Type B pancreatic cell (in vitro differentiated cells): ENCODE measurements around the gene YARS1. TPM values are rescaled to one million over a fixed set of nuclear protein-coding genes. Genes with fewer than 3 reads are reported as not detected.

Experiments
- DNase-seq: peaks from one replicate; pipeline ENCODE4 v3.0.0; 2021; ENCODE audit warnings: mixed read lengths; ENCODE audit not compliant: unreplicated experiment; ENCODE audit errors: extremely low spot score
- H3K27ac Mint-ChIP-seq: 2 replicates; pipeline ENCODE4 v1.8.0; 2021; ENCODE audit warnings: mild to moderate bottlenecking, mixed read lengths
- H3K27me3 Mint-ChIP-seq: 2 replicates; pipeline ENCODE4 v1.8.0; 2021; ENCODE audit warnings: mixed read lengths
- H3K36me3 Mint-ChIP-seq: 2 replicates; pipeline ENCODE4 v1.8.0; 2021; ENCODE audit warnings: mixed read lengths
- H3K4me1 Mint-ChIP-seq: one replicate; pipeline ENCODE4 v1.8.0; 2021; ENCODE audit warnings: mixed read lengths; ENCODE audit not compliant: unreplicated experiment
- H3K4me3 Mint-ChIP-seq: 2 replicates; pipeline ENCODE4 v1.8.0; 2021; ENCODE audit warnings: mild to moderate bottlenecking, mixed read lengths
- H3K9me3 Mint-ChIP-seq: 2 replicates; pipeline ENCODE4 v1.8.0; 2021; ENCODE audit warnings: mixed read lengths
- CTCF ChIP-seq: fragments of 200-600 bp; sonication (generic); conservative IDR thresholded peaks from 2 replicates; pipeline ENCODE4 v1.5.0; 2021; ENCODE audit warnings: antibody characterized with exemption, mild to moderate bottlenecking
- total RNA-seq: library from RNA; stranded (reverse); gene quantifications from 2 replicates; pipeline ENCODE4 v1.2.1, GENCODE V29; 2021; ENCODE audit warnings: low replicate concordance

YARS1 gene
- total RNA-seq, 1 donor from 2014 or later, result 83.7 TPM

- Mint-ChIP-seq H3K4me3 (no peak overlapping the region), H3K4me1 (peaks cover 44% of the 10 kb centered on the region), H3K36me3 (peaks cover 18% of the 10 kb centered on the region), H3K27me3 (no peaks in the 10 kb centered on the region), H3K27ac (peak overlapping the region; percentile 62), H3K9me3 (no peaks in the 10 kb centered on the region)
- no peak for DNase-seq
- TF ChIP-seq CTCF, result no peak
Measured at GRCh38 chr1:32769524-32770220, 47.5 kb downstream of the YARS1 start.

DNA sequence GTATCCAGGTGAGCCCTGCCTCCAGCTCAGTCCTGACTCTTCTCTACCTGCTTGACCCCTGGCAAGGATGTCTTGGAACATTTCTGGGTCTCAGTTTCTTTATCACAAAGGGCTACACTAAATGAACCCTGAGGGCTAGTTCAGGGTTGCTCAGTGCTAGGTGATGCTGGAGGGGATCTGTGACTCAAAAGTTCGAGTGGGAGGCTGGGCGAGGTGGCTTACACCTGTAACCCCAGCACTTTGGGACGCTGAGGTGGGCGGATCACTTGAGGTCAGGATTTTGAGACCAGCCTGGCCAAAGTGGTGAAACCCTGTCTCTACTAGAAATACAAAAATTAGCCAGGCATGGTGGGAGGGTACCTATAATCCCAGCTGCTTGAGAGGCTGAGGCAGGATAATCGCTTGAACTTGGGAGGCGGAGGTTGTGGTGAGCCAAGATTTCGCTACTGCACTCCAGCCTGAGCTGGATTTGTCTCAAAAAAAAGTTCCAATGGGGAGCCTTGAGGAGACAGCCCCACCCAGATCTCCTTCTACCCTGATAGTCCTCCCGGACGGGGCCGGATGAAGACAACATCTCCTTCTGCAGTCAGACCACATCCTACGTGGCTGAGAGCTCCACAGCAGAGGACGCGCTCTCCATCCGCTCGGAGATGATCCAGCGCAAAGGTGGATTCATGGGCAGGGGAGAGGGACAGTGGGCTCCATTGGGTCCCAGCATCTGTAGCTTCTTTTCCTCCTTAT is 48.9 kb downstream of the YARS1 start:
- Mint-ChIP-seq H3K27ac (peak overlapping the region; percentile 54), H3K4me3 (no peak overlapping the region), H3K36me3 (peaks cover 20% of the 10 kb centered on the region), H3K4me1 (peaks cover 48% of the 10 kb centered on the region), H3K9me3 (no peaks in the 10 kb centered on the region), H3K27me3 (no peaks in the 10 kb centered on the region)
- DNase-seq, result no peak
- TF ChIP-seq CTCF, result no peak

GRCh38 chr1:32767641-32768040 is 49.5 kb downstream of the YARS1 start:
- TF ChIP-seq CTCF, result no peak
- Mint-ChIP-seq H3K36me3 (peaks cover 17% of the 10 kb centered on the region), H3K27ac (peak overlapping the region; percentile 54), H3K4me3 (peak overlapping the region; percentile 66), H3K4me1 (peaks cover 46% of the 10 kb centered on the region), H3K9me3 (no peaks in the 10 kb centered on the region), H3K27me3 (no peaks in the 10 kb centered on the region)
- no peak for DNase-seq

DNA sequence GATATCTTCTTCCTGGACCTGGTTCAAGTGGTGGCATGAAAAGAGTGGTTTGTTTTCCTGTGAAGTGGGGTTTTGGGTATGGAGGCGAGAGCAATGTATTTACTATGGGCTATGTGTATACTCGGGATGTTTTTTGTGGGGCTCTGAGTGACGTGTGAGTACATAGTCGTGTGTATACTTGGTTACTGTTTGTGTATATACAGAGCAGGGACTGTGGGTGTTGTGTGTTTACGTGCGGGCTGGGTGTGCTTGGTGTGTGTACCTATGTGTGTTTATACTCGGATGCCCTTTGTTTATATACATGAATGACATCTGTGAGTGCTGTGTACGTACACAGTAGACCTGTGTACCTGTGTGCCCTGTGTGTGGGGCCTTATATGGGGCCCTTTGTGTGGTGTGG is 50.0 kb downstream of the YARS1 start:
- Mint-ChIP-seq H3K4me1 (peaks cover 47% of the 10 kb centered on the region), H3K36me3 (peaks cover 14% of the 10 kb centered on the region), H3K4me3 (peak overlapping the region; percentile 66), H3K27me3 (no peaks in the 10 kb centered on the region), H3K9me3 (no peaks in the 10 kb centered on the region), H3K27ac (peak overlapping the region; percentile 54)
- no peak for DNase-seq
- no peak for TF ChIP-seq CTCF

DNA sequence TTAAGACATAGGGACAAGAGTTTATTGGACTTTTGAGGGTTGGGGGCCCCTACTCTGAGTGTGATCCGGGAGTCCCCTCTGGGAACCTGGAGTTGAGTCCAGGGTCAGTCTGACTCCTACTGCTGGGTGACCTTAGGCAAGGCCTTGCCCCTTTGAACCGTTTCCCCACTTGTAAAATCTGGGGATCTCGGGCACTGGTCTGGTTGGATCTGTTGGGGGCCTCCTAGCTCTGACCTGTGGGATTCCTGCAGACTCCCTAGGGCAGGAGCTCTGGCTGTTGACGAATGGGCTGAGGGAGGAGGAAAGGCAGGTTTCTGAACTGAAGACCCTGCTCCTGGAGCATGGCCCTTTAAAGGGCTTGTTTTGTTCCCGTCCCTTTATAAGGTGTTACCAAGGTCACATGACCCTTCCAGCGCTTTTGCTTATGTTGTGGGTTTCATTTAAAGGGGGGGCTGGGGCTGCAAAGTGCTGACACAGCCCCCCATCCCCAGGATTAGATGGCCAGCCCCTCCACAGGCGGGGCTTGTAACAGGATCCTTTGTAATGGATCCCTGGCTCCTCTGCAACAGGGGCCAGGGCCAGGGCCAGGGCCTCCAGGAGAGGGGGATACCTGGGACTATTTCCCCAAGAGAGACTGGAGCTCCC is 50.7 kb downstream of the YARS1 start:
- H3K9me3 Mint-ChIP-seq, result no peaks in the 10 kb centered on the region
- H3K27me3 Mint-ChIP-seq, result no peaks in the 10 kb centered on the region
- H3K36me3 Mint-ChIP-seq, result peaks cover 14% of the 10 kb centered on the region
- H3K4me1 Mint-ChIP-seq, result peaks cover 54% of the 10 kb centered on the region
- no peak for TF ChIP-seq CTCF
- no peak for DNase-seq
- H3K4me3 Mint-ChIP-seq, result peak overlapping the region; percentile 70
- peak overlapping the region; percentile 81 for H3K27ac Mint-ChIP-seq
